HG03432 (cell line): Measurements from ENCODE around the gene CCDC124.

Source experiments
- ATAC-seq: cut with Tn5 transposase; IDR thresholded peaks from one replicate; pipeline ENCODE4 v1.9.1; 2021; ENCODE audit warnings: mild to moderate bottlenecking, moderate library complexity; ENCODE audit not compliant: unreplicated experiment

CCDC124 gene

DNA sequence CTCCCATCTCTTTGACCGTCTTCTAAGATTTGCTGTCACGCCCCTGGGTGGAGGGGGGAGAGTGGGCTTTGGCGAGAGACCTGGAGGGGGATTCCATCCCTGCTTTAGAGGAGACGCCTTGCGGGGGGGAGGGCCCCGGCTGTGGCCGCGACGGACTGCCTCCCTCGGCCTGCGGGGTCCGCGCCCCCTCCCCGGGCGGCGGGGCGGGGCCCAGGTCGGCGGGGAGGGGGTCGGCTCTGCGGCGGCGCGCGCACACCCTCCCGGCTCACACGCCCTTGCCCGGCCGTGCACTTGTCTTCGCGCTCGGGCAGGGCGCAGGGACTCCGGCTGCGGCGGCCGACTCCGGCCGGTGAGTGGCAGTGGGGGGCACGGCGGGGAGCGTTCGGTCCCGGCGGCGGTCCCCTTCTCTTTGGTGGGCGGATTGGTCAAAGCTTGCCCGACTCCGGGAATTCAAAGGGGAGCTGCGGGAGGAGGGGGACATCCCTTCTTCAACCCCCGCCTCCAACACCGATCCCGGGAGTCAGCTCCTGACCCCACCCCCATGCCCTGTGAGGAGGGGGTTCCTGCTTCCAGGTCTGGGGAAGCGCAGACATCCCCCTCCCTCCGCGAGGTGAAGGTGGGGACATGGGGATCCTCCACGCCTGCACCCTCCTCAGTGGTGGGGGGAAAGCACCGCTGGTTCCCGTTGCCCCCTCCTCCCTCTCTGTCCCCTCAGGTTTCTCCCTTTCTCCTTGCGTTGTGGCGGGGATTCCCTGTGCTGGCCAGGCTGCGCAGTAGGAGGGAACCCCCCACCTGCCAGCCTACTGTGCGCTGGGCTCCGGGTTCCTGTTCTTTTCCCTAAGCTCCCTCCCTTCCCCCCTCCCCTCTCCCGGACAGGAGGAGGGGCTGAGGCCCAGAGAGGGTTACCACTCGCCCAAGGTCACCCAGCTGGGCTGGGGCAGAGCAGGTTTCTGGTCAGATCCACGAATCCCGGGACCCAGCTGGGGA, 19.5 kb downstream of the CCDC124 start:
- no peak for ATAC-seq

DNA sequence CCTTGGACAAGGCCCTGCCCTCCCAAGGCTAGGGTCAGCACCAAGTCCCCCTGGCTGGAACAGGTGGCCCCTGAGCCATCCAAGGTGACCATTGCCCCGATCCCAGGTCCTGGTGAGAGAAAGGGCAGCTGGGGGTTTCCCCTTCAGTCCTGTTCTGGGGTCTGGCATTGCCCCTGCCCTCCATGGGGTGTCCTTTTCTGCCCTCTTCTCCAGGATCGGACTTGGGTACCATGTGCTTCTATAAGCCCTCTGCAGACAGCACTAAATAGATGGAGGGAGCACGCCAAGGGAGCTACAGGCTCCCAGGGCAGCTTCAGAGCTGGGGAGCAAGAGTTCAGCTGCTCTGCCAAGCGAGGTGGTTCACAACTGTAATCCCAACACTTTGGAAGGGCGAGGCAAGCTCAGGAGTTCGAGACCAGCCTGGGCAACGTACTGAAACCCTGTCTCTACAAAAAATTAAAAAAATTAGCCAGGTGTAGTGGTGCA, 20.5 kb downstream of the CCDC124 start:
- no peak for ATAC-seq

- no peak for ATAC-seq
Observed at GRCh38 chr19:17953869-17954268, 21.1 kb downstream of the CCDC124 start.

DNA sequence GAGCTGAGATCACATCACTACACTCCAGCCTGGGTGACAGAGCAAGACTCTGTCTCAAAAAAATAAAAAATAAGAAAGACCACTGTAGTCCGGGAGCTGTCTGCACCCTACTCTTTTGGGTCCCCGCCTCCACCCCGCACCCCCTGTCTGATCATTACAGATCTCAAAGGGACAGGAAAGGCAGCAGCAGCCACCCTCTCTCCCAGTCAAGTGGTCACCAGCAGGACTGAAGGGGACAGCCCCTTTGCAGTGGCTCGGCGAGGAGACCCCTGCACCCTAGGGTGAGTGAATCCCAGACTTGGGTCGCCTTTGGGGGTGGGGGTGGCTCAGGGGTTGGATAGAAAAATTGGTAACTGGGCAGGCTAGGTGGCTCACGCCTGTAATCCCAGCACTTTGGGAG, 21.6 kb downstream of the CCDC124 start:
- ATAC-seq: no peak

DNA sequence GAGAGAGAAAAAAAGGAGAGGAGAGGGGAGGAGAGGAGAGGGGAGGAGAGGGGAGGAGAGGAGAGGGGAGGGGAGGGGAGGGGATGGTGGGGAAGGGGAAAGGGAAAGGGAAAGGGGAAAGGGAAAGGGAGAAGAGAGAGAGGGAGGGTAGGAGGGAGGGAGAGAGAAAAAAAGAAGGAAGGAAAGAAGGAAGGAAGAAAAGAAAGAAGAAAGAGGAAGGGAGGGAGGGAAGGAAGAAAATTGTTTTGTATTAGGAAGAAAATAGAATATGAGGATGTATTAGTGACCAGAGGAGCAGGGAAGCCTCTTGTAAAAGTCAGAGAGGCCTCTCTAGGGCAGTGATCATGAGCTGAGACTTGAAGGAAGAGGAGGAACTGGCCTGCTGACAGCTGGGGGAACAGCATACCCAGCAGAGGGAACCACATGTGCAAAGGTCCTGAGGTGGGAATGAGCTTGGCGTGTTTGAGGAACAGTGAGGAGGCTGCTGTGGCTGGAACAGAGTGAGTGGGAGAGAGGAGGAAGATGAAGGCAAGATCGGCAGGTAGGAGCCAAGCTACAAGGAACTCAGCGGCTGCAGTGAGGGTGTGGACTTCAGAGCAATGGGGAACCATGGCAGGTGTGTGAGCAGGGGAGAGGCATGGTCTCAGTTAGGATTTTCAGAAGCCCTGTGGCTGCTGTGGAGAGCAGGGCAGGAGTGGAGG, 24.5 kb downstream of the CCDC124 start:
- ATAC-seq: no peak

DNA sequence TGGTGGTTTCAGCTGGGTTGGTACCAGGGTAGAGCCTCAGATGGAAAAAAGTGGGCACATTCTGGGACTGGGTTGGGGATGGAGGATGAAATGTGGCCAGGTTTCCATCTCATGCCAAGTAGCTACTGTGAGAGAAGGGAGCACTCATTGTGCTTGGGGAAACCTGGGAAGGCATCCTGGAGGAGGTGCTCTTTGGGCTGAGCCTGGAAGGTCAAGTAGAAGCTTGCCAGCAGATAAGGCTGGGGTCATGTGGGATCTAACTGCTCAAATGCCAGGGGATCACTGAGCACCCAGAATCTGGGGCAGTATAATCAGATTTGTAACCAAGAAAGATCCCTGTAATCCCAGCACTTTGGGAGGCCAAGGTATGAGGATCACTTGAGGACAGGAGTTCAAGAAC, 25.1 kb downstream of the CCDC124 start:
- ATAC-seq: no peak

DNA sequence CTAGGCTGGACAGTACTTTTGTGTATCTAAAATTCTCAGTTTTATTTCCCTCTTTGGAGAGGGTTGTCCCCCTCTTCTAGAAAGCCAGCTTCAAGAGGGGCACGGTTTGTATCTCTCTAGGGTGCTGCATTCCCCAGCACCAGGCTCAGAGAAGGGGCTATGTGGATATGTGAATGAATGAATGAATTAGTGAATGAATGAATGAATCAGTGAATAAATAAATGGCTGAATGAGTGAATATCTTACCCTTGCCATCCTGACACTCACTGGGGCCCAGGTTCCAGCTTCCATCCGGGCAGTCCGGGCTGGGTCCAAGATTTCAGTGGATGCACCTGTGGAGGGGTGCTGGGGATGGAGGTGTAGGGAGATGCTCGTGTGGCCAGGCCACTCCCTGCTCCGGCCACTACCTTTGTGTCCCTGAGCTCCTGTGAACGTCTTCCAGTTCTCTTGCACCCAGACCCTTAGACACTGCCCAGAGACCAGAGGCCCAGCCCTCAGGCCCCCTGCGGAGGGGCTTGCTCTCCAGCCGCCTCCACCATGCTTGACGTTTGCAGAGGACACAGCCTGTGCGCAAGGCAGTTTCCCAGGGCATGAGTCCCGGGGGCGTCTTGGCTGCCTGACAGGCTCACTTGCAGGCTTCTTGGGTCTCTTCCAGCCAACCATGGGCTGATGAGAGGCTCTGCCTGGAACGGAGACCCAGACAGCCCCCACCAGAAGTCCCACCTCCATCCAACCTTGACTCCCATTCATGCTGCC, 31.3 kb downstream of the CCDC124 start:
- no peak for ATAC-seq

- ATAC-seq: no peak
Observed at GRCh38 chr19:17965370-17966128, 32.7 kb downstream of the CCDC124 start.

GRCh38 chr19:17966129-17966483, 33.3 kb downstream of the CCDC124 start:
- ATAC-seq: no peak

GRCh38 chr19:17966550-17967256, 33.9 kb downstream of the CCDC124 start, which contains the start of gene KCNN1:
KCNN1 (plus strand) TSS chr19:17967107; CDS start chr19:17973889, 6,782 bp downstream.
- no peak for ATAC-seq

- ATAC-seq: no peak
Observed at GRCh38 chr19:17967257-17968051, 34.6 kb downstream of the CCDC124 start.

DNA sequence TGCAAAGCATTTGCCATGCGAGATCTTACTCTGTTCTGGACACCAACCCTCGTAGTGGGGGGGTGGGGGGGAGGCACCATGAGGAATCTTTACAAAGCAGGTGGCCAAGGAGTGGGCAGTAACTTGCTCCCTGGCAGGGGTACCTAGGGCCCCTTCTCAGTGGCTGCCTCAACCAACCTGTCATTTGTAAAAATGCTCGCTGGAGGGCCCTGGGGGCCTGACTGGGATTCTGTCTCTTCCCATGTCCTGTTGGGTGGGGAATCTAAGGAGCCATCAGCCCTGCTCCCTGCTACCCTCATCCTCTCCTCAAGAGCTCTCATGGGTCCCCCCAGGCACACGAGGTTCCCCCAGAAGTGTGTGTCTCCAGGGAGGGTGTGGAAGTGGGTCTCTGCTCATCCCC, 35.5 kb downstream of the CCDC124 start:
- ATAC-seq: no peak

DNA sequence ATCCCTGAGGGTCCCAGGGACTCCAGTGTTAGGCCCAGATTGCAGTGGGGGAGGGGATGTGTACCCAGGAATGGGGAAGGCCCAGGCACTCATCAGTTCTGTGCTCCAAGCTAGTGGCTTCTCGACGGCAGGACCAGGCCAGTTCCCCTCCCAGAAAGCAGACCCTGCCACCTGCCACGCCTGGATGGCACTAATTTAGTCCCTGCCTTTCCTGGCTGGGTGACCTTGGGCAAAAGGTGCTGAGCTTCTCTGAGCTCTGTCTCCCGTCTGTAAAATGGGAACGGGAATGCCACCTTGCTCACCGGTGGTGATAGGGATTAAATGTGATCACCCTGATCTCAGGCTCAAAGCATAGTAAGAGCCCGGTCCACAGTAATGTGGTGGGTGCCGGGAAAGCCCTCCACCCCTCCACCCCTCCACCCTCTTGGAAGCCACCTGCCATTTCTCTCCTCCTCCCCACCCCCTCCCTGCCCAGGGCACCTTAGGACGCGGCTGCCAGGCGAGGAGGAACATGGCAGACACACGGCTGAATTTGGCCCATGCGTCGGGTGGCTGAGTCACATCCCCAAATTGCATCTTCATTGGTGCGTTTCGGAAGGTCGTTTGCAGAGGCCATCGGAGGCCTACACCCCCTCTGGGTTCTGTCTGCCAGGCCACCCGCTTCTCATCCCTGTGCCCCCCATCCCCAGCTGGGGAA, 36.4 kb downstream of the CCDC124 start:
- no peak for ATAC-seq

DNA sequence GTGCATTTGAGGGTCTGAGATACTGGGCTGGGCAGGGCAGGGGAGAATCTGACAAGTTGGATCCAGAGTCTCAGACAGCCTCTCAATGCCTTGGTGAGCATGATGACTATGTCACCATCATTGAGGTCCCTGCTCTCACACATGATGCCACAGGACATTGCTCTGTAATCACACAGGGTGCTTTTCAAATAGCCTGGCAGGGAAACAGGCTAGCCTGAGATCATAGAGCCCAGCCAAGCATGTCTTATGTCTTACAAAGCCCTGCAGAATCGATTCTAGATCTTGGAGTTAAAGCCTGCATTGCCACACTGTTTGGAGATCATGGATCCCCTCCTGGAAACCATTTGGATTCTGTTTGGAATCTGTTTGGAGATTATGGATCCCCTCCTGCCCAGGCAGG, 39.4 kb downstream of the CCDC124 start:
- no peak for ATAC-seq

- no peak for ATAC-seq
Observed at GRCh38 chr19:17973759-17974158, 40.9 kb downstream of the CCDC124 start.

DNA sequence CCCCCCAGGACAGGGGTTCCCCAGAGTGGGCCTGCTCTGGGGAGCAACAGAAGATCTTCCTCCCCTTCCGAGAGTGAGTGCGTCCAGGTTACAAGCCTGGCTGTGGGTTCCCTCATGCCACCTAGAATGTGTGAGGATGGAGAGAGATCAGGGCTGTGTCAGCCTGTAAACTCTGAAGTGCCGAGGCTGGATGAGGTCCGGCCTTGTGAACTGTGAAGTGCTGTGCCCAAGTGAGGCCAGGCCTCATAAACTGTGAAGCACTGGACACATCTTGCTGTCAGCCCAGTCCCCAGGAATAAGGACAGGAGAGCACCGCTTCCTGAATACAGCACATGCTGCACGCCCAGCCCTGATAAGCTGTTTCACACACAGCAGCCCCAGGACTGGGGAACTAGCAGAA, 41.7 kb downstream of the CCDC124 start:
- ATAC-seq: no peak

DNA sequence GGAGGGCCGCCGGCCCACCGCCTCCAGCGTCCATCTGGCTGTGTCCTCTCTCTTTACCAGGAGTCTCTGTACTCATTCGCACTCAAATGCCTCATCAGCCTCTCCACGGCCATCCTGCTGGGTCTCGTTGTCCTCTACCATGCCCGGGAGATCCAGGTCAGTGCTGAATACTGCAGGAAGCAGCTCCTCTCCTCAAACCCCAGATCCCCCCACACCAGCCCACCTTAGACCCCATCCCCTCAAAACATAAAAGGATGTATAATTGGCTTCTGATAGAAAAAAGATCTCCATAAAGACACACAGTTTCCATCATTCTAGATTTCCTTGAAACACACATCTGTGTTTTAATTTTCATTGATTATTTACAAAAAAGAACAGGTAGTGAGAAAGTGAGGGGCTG, 42.2 kb downstream of the CCDC124 start:
- ATAC-seq: no peak

- ATAC-seq: no peak
Observed at GRCh38 chr19:17977021-17977420, 44.2 kb downstream of the CCDC124 start.
